Liver (tissue), 3 donors: ENCODE data around the gene NKAIN2.

Experiments
- CTCF ChIP-seq: fragments of 150-350 bp; IDR thresholded peaks from 2 replicates; pipeline ENCODE4 v1.5.1; 2017; ENCODE audit warnings: improper control_type of control experiment, low read depth, low read length; ENCODE audit not compliant: missing input control
- FOXA1 ChIP-seq: IDR thresholded peaks from 2 replicates; pipeline ENCODE4 v1.6.1; 2016; ENCODE audit warnings: antibody characterized with exemption
- GABPA ChIP-seq, 2 donors: IDR thresholded peaks in 1 of 2; conservative IDR thresholded peaks in 1 of 2; 2 replicates each; pipeline ENCODE4 v1.6.1; 2016; ENCODE audit warnings: antibody characterized with exemption in 2 of 2, mild to moderate bottlenecking in 1 of 2, moderate library complexity in 1 of 2
- JUND ChIP-seq, 2 donors: IDR thresholded peaks; 2 replicates each; pipeline ENCODE4 v1.6.1; 2016; ENCODE audit warnings: antibody characterized with exemption in 2 of 2
- MAX ChIP-seq: IDR thresholded peaks from 2 replicates; pipeline ENCODE4 v1.6.1; 2016; ENCODE audit warnings: antibody characterized with exemption
- RAD21 ChIP-seq, 2 donors: IDR thresholded peaks; 2 replicates each; pipeline ENCODE4 v1.6.1; 2016; ENCODE audit warnings: antibody characterized with exemption in 2 of 2, mild to moderate bottlenecking in 2 of 2
- REST ChIP-seq: IDR thresholded peaks from 2 replicates; pipeline ENCODE4 v1.6.1; 2016; ENCODE audit warnings: antibody characterized with exemption, mild to moderate bottlenecking
- SP1 ChIP-seq: IDR thresholded peaks from 2 replicates; pipeline ENCODE4 v1.6.1; 2018; ENCODE audit warnings: antibody characterized with exemption, mild to moderate bottlenecking
- TAF1 ChIP-seq: conservative IDR thresholded peaks from 2 replicates; pipeline ENCODE4 v1.6.1; 2016; ENCODE audit warnings: antibody characterized with exemption, mild to moderate bottlenecking
- TF ChIP-seq, protein P1 (sequence below): IDR thresholded peaks from 2 replicates; pipeline ENCODE4 v1.6.1; 2016; ENCODE audit warnings: antibody characterized with exemption
- TF ChIP-seq, protein P2 (sequence below): IDR thresholded peaks from 2 replicates; pipeline ENCODE4 v1.6.1; 2016; ENCODE audit warnings: antibody characterized with exemption
- donor health status: healthy.
- donor health status: healthy.

DNA sequence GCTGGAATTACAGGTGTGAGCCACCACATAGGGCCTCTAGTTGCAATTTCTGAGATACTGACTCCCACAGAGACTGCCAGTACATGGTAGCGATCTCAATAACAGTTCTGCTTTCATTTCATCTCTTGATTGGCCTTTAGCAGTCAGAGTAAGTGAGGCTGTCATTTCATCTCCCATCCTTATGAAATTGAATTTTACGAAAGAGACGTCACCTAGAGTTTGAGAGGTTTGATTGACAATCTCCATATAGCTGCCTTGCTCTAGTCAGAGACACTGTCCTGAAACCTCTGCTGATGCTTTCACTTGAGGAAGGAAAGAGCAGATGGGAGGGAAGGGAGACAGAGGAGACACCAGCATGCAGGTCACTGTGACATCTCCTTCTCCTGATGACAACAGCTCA lies 466.1 kb downstream of the NKAIN2 start:
- TF ChIP-seq GABPA (IDR thresholded peaks at IDR 0.05 in 1 of 2, conservative IDR thresholded peaks at IDR 0.05 in 1 of 2), result no peak
- TF ChIP-seq CTCF, result no peak
- no peak for TF ChIP-seq MAX
- TF ChIP-seq REST, result no peak
- no peak for TF ChIP-seq JUND (IDR thresholded peaks at IDR 0.05)
- TF ChIP-seq RAD21 (IDR thresholded peaks at IDR 0.05), result no peak
- TF ChIP-seq TAF1, result no peak
- TF ChIP-seq, protein P1, sequence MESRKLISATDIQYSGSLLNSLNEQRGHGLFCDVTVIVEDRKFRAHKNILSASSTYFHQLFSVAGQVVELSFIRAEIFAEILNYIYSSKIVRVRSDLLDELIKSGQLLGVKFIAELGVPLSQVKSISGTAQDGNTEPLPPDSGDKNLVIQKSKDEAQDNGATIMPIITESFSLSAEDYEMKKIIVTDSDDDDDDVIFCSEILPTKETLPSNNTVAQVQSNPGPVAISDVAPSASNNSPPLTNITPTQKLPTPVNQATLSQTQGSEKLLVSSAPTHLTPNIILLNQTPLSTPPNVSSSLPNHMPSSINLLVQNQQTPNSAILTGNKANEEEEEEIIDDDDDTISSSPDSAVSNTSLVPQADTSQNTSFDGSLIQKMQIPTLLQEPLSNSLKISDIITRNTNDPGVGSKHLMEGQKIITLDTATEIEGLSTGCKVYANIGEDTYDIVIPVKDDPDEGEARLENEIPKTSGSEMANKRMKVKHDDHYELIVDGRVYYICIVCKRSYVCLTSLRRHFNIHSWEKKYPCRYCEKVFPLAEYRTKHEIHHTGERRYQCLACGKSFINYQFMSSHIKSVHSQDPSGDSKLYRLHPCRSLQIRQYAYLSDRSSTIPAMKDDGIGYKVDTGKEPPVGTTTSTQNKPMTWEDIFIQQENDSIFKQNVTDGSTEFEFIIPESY, result no peak
- no peak for TF ChIP-seq FOXA1
- TF ChIP-seq SP1, result no peak
- TF ChIP-seq, protein P2, sequence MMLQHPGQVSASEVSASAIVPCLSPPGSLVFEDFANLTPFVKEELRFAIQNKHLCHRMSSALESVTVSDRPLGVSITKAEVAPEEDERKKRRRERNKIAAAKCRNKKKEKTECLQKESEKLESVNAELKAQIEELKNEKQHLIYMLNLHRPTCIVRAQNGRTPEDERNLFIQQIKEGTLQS, result no peak
